SK-N-SH (cell line): Measurements from ENCODE around the gene ABCB10. TPM values are rescaled to one million over a fixed set of nuclear protein-coding genes. Genes with fewer than 3 reads are reported as not detected.

Source experiments
- CTCF ChIA-PET: fragments of 300-600, 350-600 bp; formaldehyde crosslinking; extraction: SDS; loops from one replicate; lab custom pipeline; 2021; lab: Yijun Ruan, JAX
- POLR2A ChIA-PET: fragments of 350-600 bp; sonication (Branson Sonifier 250); formaldehyde crosslinking; extraction: SDS; loops from one replicate; lab custom pipeline; 2020; ENCODE audit warnings: antibody characterized with exemption, inconsistent platforms; lab: Yijun Ruan, JAX
- DNase-seq: peaks from one replicate; pipeline ENCODE4 v3.0.0; 2012
- H2AFZ ChIP-seq: fragments of 200-600 bp; sonication (generic); 2 replicates; pipeline ENCODE4 v1.8.1; 2016; ENCODE audit warnings: antibody characterized with exemption, mild to moderate bottlenecking, low read depth
- H3F3A ChIP-seq: fragments of 200-600 bp; sonication (generic); replicated peaks from 2 replicates; pipeline ENCODE3; 2016; ENCODE audit warnings: antibody characterized with exemption, mild to moderate bottlenecking; ENCODE audit not compliant: insufficient read depth
- H3K27ac ChIP-seq, 2 experiments: fragments of 200-500 bp in 1 of 2; fragments of 200-600 bp in 1 of 2; sonication (Bioruptor generic) in 1 of 2; sonication (generic), shearing (Covaris generic) in 1 of 2; 2 replicates each; pipeline versions ENCODE4 v1.5.1 to v1.6.1; 2014 to 2016; ENCODE audit warnings: low read depth in 2 of 2, inconsistent platforms in 1 of 2, low read length in 1 of 2, mild to moderate bottlenecking in 1 of 2, mixed read lengths in 1 of 2
- H3K27me3 ChIP-seq: fragments of 200-600 bp; sonication (generic), shearing (Covaris generic); 2 replicates; pipeline ENCODE4 v1.6.1; 2016; ENCODE audit warnings: mixed run types; ENCODE audit not compliant: insufficient read depth
- H3K36me3 ChIP-seq, 2 experiments: fragments of 200-500 bp in 1 of 2; fragments of 200-600 bp in 1 of 2; sonication (Bioruptor generic) in 1 of 2; sonication (generic) in 1 of 2; replicated peaks in 1 of 2; 2 replicates each; pipeline versions ENCODE3 to v1.5.1; 2014 to 2016; ENCODE audit warnings: low read length in 1 of 2, mild to moderate bottlenecking in 1 of 2; ENCODE audit not compliant: insufficient read depth in 2 of 2, control insufficient read depth in 1 of 2
- H3K4me1 ChIP-seq, 2 experiments: fragments of 200-500 bp in 1 of 2; fragments of 200-600 bp in 1 of 2; sonication (Bioruptor generic) in 1 of 2; sonication (generic), shearing (Covaris generic) in 1 of 2; 2 replicates each; pipeline versions ENCODE4 v1.5.1 to v1.6.1; 2014 to 2016; ENCODE audit warnings: low read depth in 1 of 2, low read length in 1 of 2, mixed run types in 1 of 2; ENCODE audit not compliant: insufficient read depth in 2 of 2, control insufficient read depth in 1 of 2
- H3K4me2 ChIP-seq: fragments of 200-600 bp; sonication (generic), shearing (Covaris generic); 2 replicates; pipeline ENCODE4 v1.6.1; 2017; ENCODE audit warnings: mixed run types
- H3K4me3 ChIP-seq, 2 experiments: fragments of 200-500 bp in 1 of 2; fragments of 200-600 bp in 1 of 2; sonication (Bioruptor generic) in 1 of 2; sonication (generic), shearing (Covaris generic) in 1 of 2; 2 replicates each; pipeline versions ENCODE4 v1.5.1 to v1.8.1; 2014 to 2016; ENCODE audit warnings: low read depth in 2 of 2, inconsistent platforms in 1 of 2, low read length in 1 of 2, mild to moderate bottlenecking in 1 of 2, mixed read lengths in 1 of 2, moderate library complexity in 1 of 2
- H3K79me2 ChIP-seq: fragments of 200-600 bp; sonication (generic); 2 replicates; pipeline ENCODE4 v1.8.1; 2017; ENCODE audit warnings: mild to moderate bottlenecking; ENCODE audit not compliant: insufficient read depth
- H3K9ac ChIP-seq: fragments of 200-600 bp; sonication (generic); 2 replicates; pipeline ENCODE4 v1.6.1; 2017; ENCODE audit warnings: mixed run types
- H3K9me2 ChIP-seq: fragments of 200-600 bp; sonication (generic); 2 replicates; pipeline ENCODE4 v1.6.1; 2017; ENCODE audit warnings: mixed run types
- H3K9me3 ChIP-seq: fragments of 200-600 bp; sonication (generic); 2 replicates; pipeline ENCODE4 v1.6.1; 2017; ENCODE audit warnings: mixed run types, mild to moderate bottlenecking, moderate library complexity
- H4K20me1 ChIP-seq: fragments of 200-600 bp; sonication (generic); 2 replicates; pipeline ENCODE4 v1.6.1; 2017; ENCODE audit warnings: mild to moderate bottlenecking, mixed run types; ENCODE audit not compliant: insufficient read depth
- ELF1 ChIP-seq: IDR thresholded peaks from 2 replicates; pipeline ENCODE4 v1.4.0; 2012
- EP300 ChIP-seq, 2 experiments: IDR thresholded peaks; 2 replicates each; pipeline versions ENCODE4 v1.4.0 to v1.6.1; 2012; ENCODE audit warnings: borderline replicate concordance in 1 of 2, low read depth in 1 of 2, low read length in 1 of 2
- MEF2A ChIP-seq: IDR thresholded peaks from 2 replicates; pipeline ENCODE4 v1.4.0; 2012; ENCODE audit warnings: low read depth, borderline replicate concordance
- POLR2AphosphoS5 ChIP-seq: IDR thresholded peaks from 2 replicates; pipeline ENCODE4 v1.6.1; 2012; ENCODE audit warnings: low read depth, low read length
- REST ChIP-seq: IDR thresholded peaks from 2 replicates; pipeline ENCODE4 v1.6.1; 2012; ENCODE audit warnings: mild to moderate bottlenecking, low read depth, low read length, moderate library complexity
- SIN3A ChIP-seq: IDR thresholded peaks from 2 replicates; pipeline ENCODE4 v1.6.1; 2012; ENCODE audit warnings: low read depth, mild to moderate bottlenecking, low read length, moderate library complexity, borderline replicate concordance
- SMC3 ChIP-seq: IDR thresholded peaks from 2 replicates; pipeline ENCODE4 v1.6.1; 2012; ENCODE audit warnings: low read depth, low read length, improper control_type of control experiment
- TAF1 ChIP-seq: IDR thresholded peaks from 2 replicates; pipeline ENCODE4 v1.6.1; 2012; ENCODE audit warnings: low read depth, mild to moderate bottlenecking, low read length, moderate library complexity, borderline replicate concordance
- TCF12 ChIP-seq: IDR thresholded peaks from 2 replicates; pipeline ENCODE4 v1.4.0; 2012
- TEAD4 ChIP-seq: IDR thresholded peaks from 2 replicates; pipeline ENCODE4 v1.4.0; 2012; ENCODE audit warnings: mild to moderate bottlenecking, borderline replicate concordance; ENCODE audit not compliant: insufficient read depth
- USF2 ChIP-seq: fragments of 150-350 bp; IDR thresholded peaks from 2 replicates; pipeline ENCODE4 v1.6.1; 2017; ENCODE audit warnings: antibody characterized with exemption, low read length, low read depth, borderline replicate concordance
- WGBS: methylation state at CpG from one replicate; pipeline ENCODE4 v1.1.6; 2017; ENCODE audit warnings: low lambda C conversion rate; 5-methylcytosine and 5-hydroxymethylcytosine counted together
- polyA plus RNA-seq, 3 experiments: library from polyadenylated mRNA; depleted of rRNA; stranded (reverse); fragments of >200 nt; gene quantifications; 2 replicates each; pipeline ENCODE4 v1.2.3, GENCODE V29; 2012

The ABCB10 gene
- polyA plus RNA-seq, 1 of the 3 experiments (the other 2 are of a cell fraction): 5.7 TPM

- no peak for TF ChIP-seq USF2
- TF ChIP-seq REST: no peak
- no peak for TF ChIP-seq TAF1
- TF ChIP-seq TCF12: no peak
- no peak for TF ChIP-seq MEF2A
- TF ChIP-seq TEAD4: no peak
These were observed 5.8 kb downstream of the ABCB10 start (continued) for GRCh38 chr1:229552732-229553131.

- Histone ChIP-seq H3K4me2 (no peak overlapping the region), H3K27me3 (no peaks in the 10 kb centered on the region), H3K4me1 (peaks cover 0 to 3% of the 10 kb centered on the region in 2 experiments; a peak in 1 of 4 replicates), H3K4me3 (no peak overlapping the region), H2AFZ (no peak overlapping the region), H3K9me3 (no peaks in the 10 kb centered on the region), H4K20me1 (no peaks in the 10 kb centered on the region; the same call in none of the 2 replicates), H3K9me2 (no peaks in the 10 kb centered on the region), H3K9ac (no peak overlapping the region), H3F3A (no peaks in the 10 kb centered on the region), H3K36me3 (peaks cover 10 to 14% of the 10 kb centered on the region in 2 experiments), H3K27ac (no peak overlapping the region), H3K79me2 (peaks cover 70% of the 10 kb centered on the region)
- no peak for TF ChIP-seq EP300 (IDR thresholded peaks at IDR 0.05; ENCODE audit: borderline replicate concordance in 1 of 2, low read depth in 1 of 2, low read length in 1 of 2)
- TF ChIP-seq POLR2AphosphoS5: no peak
- TF ChIP-seq SMC3: no peak
- TF ChIP-seq SIN3A: no peak
- TF ChIP-seq ELF1: no peak
- WGBS: 91% methylated on average over 3 of the region's 3 CpGs
- no peak for DNase-seq
- ChIA-PET POLR2A (interaction anchor here (0.6 kb wide), 1 partner anchor 14 kb away, joined by 3 read pairs; no protein-coding TSS in a partner anchor), CTCF (interaction anchor here (1.4 kb wide), 1 partner anchor 36 kb away, joined by 4 read pairs; no protein-coding TSS in a partner anchor)
These were observed 7.5 kb downstream of the ABCB10 start for GRCh38 chr1:229550812-229551567.
